ENCODE measurements around the gene MPL. TPM values are rescaled to one million over a fixed set of nuclear protein-coding genes. Genes with fewer than 3 reads are reported as not detected.

Gene MPL
- total and polyA plus RNA-seq, 2 of the 13 experiments (the other 11 are each of a cell fraction or from before 2014, with no cell fraction given) = not detected

- TF ChIP-seq, protein P1, sequence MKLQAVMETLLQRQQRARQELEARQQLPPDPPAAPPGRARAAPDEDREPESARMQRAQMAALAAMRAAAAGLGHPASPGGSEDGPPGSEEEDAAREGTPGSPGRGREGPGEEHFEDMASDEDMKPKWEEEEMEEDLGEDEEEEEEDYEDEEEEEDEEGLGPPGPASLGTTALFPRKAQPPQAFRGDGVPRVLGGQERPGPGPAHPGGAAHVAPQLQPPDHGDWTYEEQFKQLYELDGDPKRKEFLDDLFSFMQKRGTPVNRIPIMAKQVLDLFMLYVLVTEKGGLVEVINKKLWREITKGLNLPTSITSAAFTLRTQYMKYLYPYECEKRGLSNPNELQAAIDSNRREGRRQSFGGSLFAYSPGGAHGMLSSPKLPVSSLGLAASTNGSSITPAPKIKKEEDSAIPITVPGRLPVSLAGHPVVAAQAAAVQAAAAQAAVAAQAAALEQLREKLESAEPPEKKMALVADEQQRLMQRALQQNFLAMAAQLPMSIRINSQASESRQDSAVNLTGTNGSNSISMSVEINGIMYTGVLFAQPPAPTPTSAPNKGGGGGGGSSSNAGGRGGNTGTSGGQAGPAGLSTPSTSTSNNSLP (IDR thresholded peaks at IDR 0.05; ENCODE audit: low read depth, low read length) = peak; percentile 38; the same call in 1 of the 2 replicates
- TF ChIP-seq FOSL2 (CRISPR knock-in tag; IDR thresholded peaks at IDR 0.05) (peak; percentile 10; the same call in 1 of the 2 replicates), ZBTB8A (CRISPR knock-in tag; IDR thresholded peaks at IDR 0.05; ENCODE audit: borderline replicate concordance, low read depth) (no peak), FOXK1 (CRISPR knock-in tag; IDR thresholded peaks at IDR 0.05; ENCODE audit: borderline replicate concordance, low read depth) (peak; percentile 24; the same call in 1 of the 2 replicates), ATF3 (CRISPR knock-in tag; IDR thresholded peaks at IDR 0.05) (no peak), USF2 (IDR thresholded peaks at IDR 0.05; ENCODE audit: low read depth, low read length) (no peak), USF2 (CRISPR knock-in tag; IDR thresholded peaks at IDR 0.05; ENCODE audit: borderline replicate concordance) (no peak), BCL3 (CRISPR knock-in tag; IDR thresholded peaks at IDR 0.05) (peak; percentile 63; the same call in 1 of the 2 replicates), ZNF674 (CRISPR knock-in tag; IDR thresholded peaks at IDR 0.05; ENCODE audit: low read depth) (no peak), MXD4 (CRISPR knock-in tag; IDR thresholded peaks at IDR 0.05) (peak; percentile 76; the same call in 1 of the 2 replicates), SMAD1 (CRISPR knock-in tag; IDR thresholded peaks at IDR 0.05; ENCODE audit: borderline replicate concordance, low read depth) (no peak), PPARG (CRISPR knock-in tag; conservative IDR thresholded peaks at IDR 0.05) (peak; percentile 11; the same call in 1 of the 2 replicates), SMAD3 (CRISPR knock-in tag; IDR thresholded peaks at IDR 0.05) (no peak), GATAD1 (CRISPR knock-in tag; IDR thresholded peaks at IDR 0.05) (no peak), ZSCAN22 (CRISPR knock-in tag; IDR thresholded peaks at IDR 0.05) (no peak), WIZ (CRISPR knock-in tag; IDR thresholded peaks at IDR 0.05) (0 out of 2 replicates have a peak, but pooled peaks have one; percentile 50), NCOA2 (CRISPR knock-in tag; IDR thresholded peaks at IDR 0.05) (no peak), KLF6 (CRISPR knock-in tag; IDR thresholded peaks at IDR 0.05) (no peak; the same call in none of the 2 replicates)
- TF ChIP-seq, protein P2, sequence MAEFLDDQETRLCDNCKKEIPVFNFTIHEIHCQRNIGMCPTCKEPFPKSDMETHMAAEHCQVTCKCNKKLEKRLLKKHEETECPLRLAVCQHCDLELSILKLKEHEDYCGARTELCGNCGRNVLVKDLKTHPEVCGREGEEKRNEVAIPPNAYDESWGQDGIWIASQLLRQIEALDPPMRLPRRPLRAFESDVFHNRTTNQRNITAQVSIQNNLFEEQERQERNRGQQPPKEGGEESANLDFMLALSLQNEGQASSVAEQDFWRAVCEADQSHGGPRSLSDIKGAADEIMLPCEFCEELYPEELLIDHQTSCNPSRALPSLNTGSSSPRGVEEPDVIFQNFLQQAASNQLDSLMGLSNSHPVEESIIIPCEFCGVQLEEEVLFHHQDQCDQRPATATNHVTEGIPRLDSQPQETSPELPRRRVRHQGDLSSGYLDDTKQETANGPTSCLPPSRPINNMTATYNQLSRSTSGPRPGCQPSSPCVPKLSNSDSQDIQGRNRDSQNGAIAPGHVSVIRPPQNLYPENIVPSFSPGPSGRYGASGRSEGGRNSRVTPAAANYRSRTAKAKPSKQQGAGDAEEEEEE (CRISPR knock-in tag; IDR thresholded peaks at IDR 0.05; ENCODE audit: borderline replicate concordance) = no peak
- TF ChIP-seq, protein P3, sequence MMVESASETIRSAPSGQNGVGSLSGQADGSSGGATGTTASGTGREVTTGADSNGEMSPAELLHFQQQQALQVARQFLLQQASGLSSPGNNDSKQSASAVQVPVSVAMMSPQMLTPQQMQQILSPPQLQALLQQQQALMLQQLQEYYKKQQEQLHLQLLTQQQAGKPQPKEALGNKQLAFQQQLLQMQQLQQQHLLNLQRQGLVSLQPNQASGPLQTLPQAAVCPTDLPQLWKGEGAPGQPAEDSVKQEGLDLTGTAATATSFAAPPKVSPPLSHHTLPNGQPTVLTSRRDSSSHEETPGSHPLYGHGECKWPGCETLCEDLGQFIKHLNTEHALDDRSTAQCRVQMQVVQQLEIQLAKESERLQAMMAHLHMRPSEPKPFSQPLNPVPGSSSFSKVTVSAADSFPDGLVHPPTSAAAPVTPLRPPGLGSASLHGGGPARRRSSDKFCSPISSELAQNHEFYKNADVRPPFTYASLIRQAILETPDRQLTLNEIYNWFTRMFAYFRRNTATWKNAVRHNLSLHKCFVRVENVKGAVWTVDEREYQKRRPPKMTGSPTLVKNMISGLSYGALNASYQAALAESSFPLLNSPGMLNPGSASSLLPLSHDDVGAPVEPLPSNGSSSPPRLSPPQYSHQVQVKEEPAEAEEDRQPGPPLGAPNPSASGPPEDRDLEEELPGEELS (CRISPR knock-in tag; IDR thresholded peaks at IDR 0.05) = no peak; the same call in 1 of the 2 replicates
Observed at GRCh38 chr1:43348809-43349593, 11.4 kb downstream of the MPL start (continued).

All from HepG2 (cell line).